ENCODE data around the gene CZIB.

DNA sequence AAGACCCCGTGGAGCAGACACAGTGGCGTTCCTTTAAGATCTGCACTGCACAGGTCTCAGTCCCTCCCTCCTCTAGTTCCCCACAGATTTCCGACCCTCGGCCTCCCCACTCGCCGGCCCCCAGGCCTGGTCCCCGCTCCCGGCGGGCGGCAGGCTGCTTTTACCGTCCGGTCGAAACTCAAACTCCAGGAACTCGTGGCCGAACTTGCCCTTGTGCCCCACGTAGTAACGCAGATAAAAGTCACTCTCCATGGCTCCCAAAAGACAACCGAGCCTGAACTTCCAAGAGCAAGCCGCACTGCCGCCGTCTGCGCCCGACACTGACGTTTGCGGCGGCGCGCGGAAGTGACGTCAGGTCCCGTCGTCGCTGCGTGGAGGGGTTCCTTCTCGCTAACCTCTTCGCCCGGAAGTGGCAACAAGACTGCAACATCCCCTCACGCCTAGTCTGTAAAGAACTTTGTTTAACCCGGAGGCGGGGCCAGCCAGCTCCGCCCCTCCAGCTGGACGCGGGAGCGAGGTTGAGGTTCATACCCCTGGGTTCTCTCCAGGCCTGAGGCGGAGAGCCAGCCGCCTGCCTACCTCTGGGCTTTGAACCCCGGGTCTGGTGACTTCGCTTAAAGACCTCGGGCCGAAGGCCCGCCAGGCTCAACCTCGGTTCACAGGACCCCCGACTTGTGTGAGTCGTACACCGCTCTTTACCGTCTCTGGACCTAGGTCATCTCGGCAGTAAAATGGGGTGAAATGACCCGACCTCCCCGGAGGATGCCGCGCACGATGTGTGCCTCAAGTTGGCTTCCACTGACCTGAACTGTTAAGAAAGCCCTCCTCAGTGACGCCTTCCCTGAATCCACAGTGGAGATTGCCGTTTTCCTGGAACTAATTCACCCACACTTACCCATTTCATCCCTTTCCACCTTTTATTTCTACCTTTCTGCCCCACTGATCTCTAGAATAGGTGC, 18.0 kb upstream of the CZIB start, which contains the start of gene MAGOH:
- TF ChIP-seq, protein P1, sequence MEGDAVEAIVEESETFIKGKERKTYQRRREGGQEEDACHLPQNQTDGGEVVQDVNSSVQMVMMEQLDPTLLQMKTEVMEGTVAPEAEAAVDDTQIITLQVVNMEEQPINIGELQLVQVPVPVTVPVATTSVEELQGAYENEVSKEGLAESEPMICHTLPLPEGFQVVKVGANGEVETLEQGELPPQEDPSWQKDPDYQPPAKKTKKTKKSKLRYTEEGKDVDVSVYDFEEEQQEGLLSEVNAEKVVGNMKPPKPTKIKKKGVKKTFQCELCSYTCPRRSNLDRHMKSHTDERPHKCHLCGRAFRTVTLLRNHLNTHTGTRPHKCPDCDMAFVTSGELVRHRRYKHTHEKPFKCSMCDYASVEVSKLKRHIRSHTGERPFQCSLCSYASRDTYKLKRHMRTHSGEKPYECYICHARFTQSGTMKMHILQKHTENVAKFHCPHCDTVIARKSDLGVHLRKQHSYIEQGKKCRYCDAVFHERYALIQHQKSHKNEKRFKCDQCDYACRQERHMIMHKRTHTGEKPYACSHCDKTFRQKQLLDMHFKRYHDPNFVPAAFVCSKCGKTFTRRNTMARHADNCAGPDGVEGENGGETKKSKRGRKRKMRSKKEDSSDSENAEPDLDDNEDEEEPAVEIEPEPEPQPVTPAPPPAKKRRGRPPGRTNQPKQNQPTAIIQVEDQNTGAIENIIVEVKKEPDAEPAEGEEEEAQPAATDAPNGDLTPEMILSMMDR (conservative IDR thresholded peaks at IDR 0.05): no peak
- TF ChIP-seq EZH2 (IDR thresholded peaks at IDR 0.05; ENCODE audit: low read depth): no peak

Data from PC-9 (cell line).